Fibroblast of lung (primary cell): ENCODE results near the gene INPP5A. TPM values are rescaled to one million over a fixed set of nuclear protein-coding genes. Genes with fewer than 3 reads are reported as not detected.

Experiments used
- DNase-seq, 2 donors: peaks; one replicate each; pipeline versions ENCODE4 v3.0.0 to v3.0.0-alpha.2; 2010; ENCODE audit warnings: low read depth in 2 of 2
- H2AFZ ChIP-seq: 2 replicates; pipeline ENCODE4 v1.5.1; 2012; ENCODE audit warnings: low read length, control low read depth, inconsistent platforms
- H3K27ac ChIP-seq: 2 replicates; pipeline ENCODE4 v1.5.1; 2011; ENCODE audit warnings: low read length, control low read depth; ENCODE audit not compliant: insufficient read depth
- H3K27me3 ChIP-seq: 2 replicates; pipeline ENCODE4 v1.5.1; 2011; ENCODE audit warnings: mild to moderate bottlenecking, low read length; ENCODE audit not compliant: control insufficient read depth, insufficient read depth
- H3K36me3 ChIP-seq: 2 replicates; pipeline ENCODE4 v1.5.1; 2011; ENCODE audit warnings: low read length; ENCODE audit not compliant: control insufficient read depth, insufficient read depth
- H3K4me1 ChIP-seq: 2 replicates; pipeline ENCODE4 v1.5.1; 2011; ENCODE audit warnings: low read length; ENCODE audit not compliant: control insufficient read depth, insufficient read depth; ENCODE audit errors: extremely low read depth
- H3K4me2 ChIP-seq: 2 replicates; pipeline ENCODE4 v1.5.1; 2011; ENCODE audit warnings: low read length, control low read depth; ENCODE audit not compliant: insufficient read depth; ENCODE audit errors: extremely low read depth
- H3K4me3 ChIP-seq, 4 experiments: fragments of 200-600 bp in 1 of 4; sonication (generic) in 1 of 4; replicated peaks in 1 of 4; 2 replicates each; pipeline ENCODE4 v1.5.1; 2011 to 2016; ENCODE audit warnings: low read length in 4 of 4, low read depth in 3 of 4, mild to moderate bottlenecking in 3 of 4, control low read depth in 2 of 4, inconsistent platforms in 1 of 4, mixed read lengths in 1 of 4; ENCODE audit not compliant: insufficient read depth in 1 of 4; ENCODE audit errors: control extremely low read depth in 1 of 4
- H3K79me2 ChIP-seq: 2 replicates; pipeline ENCODE4 v1.5.1; 2012; ENCODE audit warnings: mild to moderate bottlenecking, low read length, inconsistent platforms; ENCODE audit not compliant: control insufficient read depth, insufficient read depth
- H3K9ac ChIP-seq: 2 replicates; pipeline ENCODE4 v1.5.1; 2011; ENCODE audit warnings: mild to moderate bottlenecking, low read length, control low read depth; ENCODE audit not compliant: insufficient read depth
- H3K9me3 ChIP-seq: 2 replicates; pipeline ENCODE4 v1.5.1; 2012; ENCODE audit warnings: low read depth, low read length; ENCODE audit not compliant: control insufficient read depth, insufficient read depth
- H4K20me1 ChIP-seq: 2 replicates; pipeline ENCODE4 v1.5.1; 2011; ENCODE audit warnings: low read length; ENCODE audit not compliant: control insufficient read depth, insufficient read depth; ENCODE audit errors: extremely low read depth
- CTCF ChIP-seq, 2 donors: IDR thresholded peaks in 1 of 2; conservative IDR thresholded peaks in 1 of 2; 1 replicate in 1 of 2; 2 replicates in 1 of 2; pipeline ENCODE4 v1.5.1; 2011 to 2012; ENCODE audit warnings: low read length in 2 of 2, control low read depth in 1 of 2, inconsistent platforms in 1 of 2, low read depth in 1 of 2, mild to moderate bottlenecking in 1 of 2
- EZH2 ChIP-seq: IDR thresholded peaks from 2 replicates; pipeline ENCODE4 v1.5.1; 2012; ENCODE audit warnings: low read length, control low read depth, mild to moderate bottlenecking; ENCODE audit errors: missing control alignments
- polyA plus RNA-seq, 2 donors: library from polyadenylated mRNA; depleted of rRNA in 1 of 2; stranded (reverse) in 1 of 2; unstranded in 1 of 2; fragments of >200 nt; gene quantifications; 2 replicates each; pipeline ENCODE4 v1.2.1, GENCODE V29; 2011 to 2012; ENCODE audit warnings: missing spikeins in 1 of 2
- total RNA-seq: library from RNA; depleted of rRNA; stranded (reverse); fragments of >200 nt; gene quantifications from 2 replicates; pipeline ENCODE4 v1.2.1, GENCODE V29; 2014

The INPP5A gene
- total and polyA plus RNA-seq, 2 donors (not counting 1 experiment from before 2014, with no cell fraction given), result 24.6 to 39.9 TPM

GRCh38 chr10:132624847-132625471 is 87.4 kb downstream of the INPP5A start:
- no peak overlapping the region for H3K4me3 ChIP-seq
- H2AFZ ChIP-seq, result no peak overlapping the region
- no peaks in the 10 kb centered on the region for H3K27me3 ChIP-seq
- H3K9ac ChIP-seq, result no peak overlapping the region
- H3K4me2 ChIP-seq, result no peak overlapping the region
- H3K9me3 ChIP-seq, result no peaks in the 10 kb centered on the region
- TF ChIP-seq CTCF (conservative IDR thresholded peaks at IDR 0.05 in 1 of 2, IDR thresholded peaks at IDR 0.05 in 1 of 2; ENCODE audit: low read depth in 1 of 2, low read length in 2 of 2), result no peak
- TF ChIP-seq EZH2, result no peak
- peaks cover 13% of the 10 kb centered on the region for H3K4me1 ChIP-seq
- H3K36me3 ChIP-seq, result no peaks in the 10 kb centered on the region
- H3K79me2 ChIP-seq, result no peaks in the 10 kb centered on the region
- H3K27ac ChIP-seq, result no peak overlapping the region
- no peak for DNase-seq
- H4K20me1 ChIP-seq, result peaks cover 3% of the 10 kb centered on the region

GRCh38 chr10:132626019-132626760 is 88.6 kb downstream of the INPP5A start:
- H2AFZ ChIP-seq, result no peak overlapping the region
- no peak overlapping the region for H3K4me2 ChIP-seq
- no peak overlapping the region for H3K9ac ChIP-seq
- H3K27me3 ChIP-seq, result no peaks in the 10 kb centered on the region
- no peaks in the 10 kb centered on the region for H3K36me3 ChIP-seq
- peaks cover 14% of the 10 kb centered on the region for H3K4me1 ChIP-seq
- H3K4me3 ChIP-seq, result no peak overlapping the region
- H3K27ac ChIP-seq, result no peak overlapping the region
- TF ChIP-seq EZH2, result no peak
- TF ChIP-seq CTCF (conservative IDR thresholded peaks at IDR 0.05 in 1 of 2, IDR thresholded peaks at IDR 0.05 in 1 of 2; ENCODE audit: low read depth in 1 of 2, low read length in 2 of 2), result no peak
- no peaks in the 10 kb centered on the region for H3K9me3 ChIP-seq
- DNase-seq, result no peak
- no peaks in the 10 kb centered on the region for H4K20me1 ChIP-seq
- no peaks in the 10 kb centered on the region for H3K79me2 ChIP-seq

GRCh38 chr10:132626761-132627665 is 89.4 kb downstream of the INPP5A start:
- Histone ChIP-seq H3K4me2 (no peak overlapping the region), H3K9me3 (no peaks in the 10 kb centered on the region), H2AFZ (no peak overlapping the region), H3K79me2 (no peaks in the 10 kb centered on the region), H3K4me1 (peaks cover 21% of the 10 kb centered on the region), H4K20me1 (no peaks in the 10 kb centered on the region), H3K27me3 (no peaks in the 10 kb centered on the region), H3K36me3 (no peaks in the 10 kb centered on the region), H3K9ac (no peak overlapping the region), H3K27ac (no peak overlapping the region), H3K4me3 (no peak overlapping the region)
- TF ChIP-seq EZH2 (no peak), CTCF (conservative IDR thresholded peaks at IDR 0.05 in 1 of 2, IDR thresholded peaks at IDR 0.05 in 1 of 2; ENCODE audit: low read depth in 1 of 2, low read length in 2 of 2) (no peak)
- no peak for DNase-seq
